Caco-2 (cell line): Measurements from ENCODE around the gene SYT6. TPM values are rescaled to one million over a fixed set of nuclear protein-coding genes. Genes with fewer than 3 reads are reported as not detected.

Source experiments
- BruUV-seq: library from RNA; stranded (reverse); fragments of 400-500 nt; replicated peaks from 2 replicates; lab custom pipeline; 2021; lab: Mats Ljungman, UMichigan
- CTCF ChIA-PET: fragments of 300-600 bp; sonication (Branson Sonifier 250); formaldehyde crosslinking; loops from one replicate; lab custom pipeline; 2022; ENCODE audit warnings: antibody characterized with exemption; lab: Charles Lee
- POLR2A ChIA-PET: fragments of 300-600 bp; sonication (Branson Sonifier 250); formaldehyde crosslinking; loops from one replicate; lab custom pipeline; 2022; ENCODE audit warnings: antibody characterized with exemption; lab: Charles Lee
- DNase-seq, 2 experiments: peaks; one replicate each; pipeline versions ENCODE4 v3.0.0 to v3.0.0-alpha.2; 2020 to 2022
- H3K27me3 ChIP-seq: replicated peaks from 2 replicates; pipeline ENCODE4 v1.6.0; 2011; ENCODE audit warnings: low read length; ENCODE audit not compliant: control insufficient read depth, insufficient read depth
- H3K36me3 ChIP-seq: 2 replicates; pipeline ENCODE4 v1.5.1; 2011; ENCODE audit warnings: low read length; ENCODE audit not compliant: control insufficient read depth, insufficient read depth
- H3K4me1 ChIP-seq: fragments of 250-450 bp; sonication (Bioruptor Pico); 2 replicates; pipeline ENCODE4 v1.5.1; 2020; ENCODE audit warnings: mild to moderate bottlenecking
- H3K4me3 ChIP-seq: 2 replicates; pipeline ENCODE4 v1.5.1; 2011; ENCODE audit warnings: low read depth, mild to moderate bottlenecking, control low read depth, low read length
- H3K9me3 ChIP-seq: fragments of 250-450 bp; sonication (Bioruptor Pico); 2 replicates; pipeline ENCODE4 v1.5.1; 2020; ENCODE audit warnings: mild to moderate bottlenecking, moderate library complexity
- H3K27ac Mint-ChIP-seq: one replicate; pipeline ENCODE4 v1.8.0; 2022; ENCODE audit warnings: mixed read lengths; ENCODE audit not compliant: unreplicated experiment
- H3K27me3 Mint-ChIP-seq: one replicate; pipeline ENCODE4 v1.8.0; 2022; ENCODE audit warnings: mixed read lengths; ENCODE audit not compliant: insufficient read depth, unreplicated experiment
- H3K36me3 Mint-ChIP-seq: one replicate; pipeline ENCODE4 v1.8.0; 2022; ENCODE audit warnings: mild to moderate bottlenecking, mixed read lengths; ENCODE audit not compliant: insufficient read depth, unreplicated experiment
- H3K4me1 Mint-ChIP-seq: one replicate; pipeline ENCODE4 v1.8.0; 2022; ENCODE audit warnings: low read depth, mixed read lengths; ENCODE audit not compliant: unreplicated experiment
- H3K4me3 Mint-ChIP-seq: one replicate; pipeline ENCODE4 v1.8.0; 2022; ENCODE audit warnings: mild to moderate bottlenecking, moderate library complexity, mixed read lengths; ENCODE audit not compliant: unreplicated experiment
- H3K9me3 Mint-ChIP-seq: one replicate; pipeline ENCODE4 v1.8.0; 2022; ENCODE audit warnings: mixed read lengths; ENCODE audit not compliant: unreplicated experiment
- intact Hi-C: fragments of 100-400 bp; cut with micrococcal nuclease; formaldehyde crosslinking; loops from one replicate; pipeline ENCODE4 v1.10.0; 2022; ENCODE audit not compliant: unreplicated experiment
- total RNA-seq: library from RNA; stranded (reverse); gene quantifications from 2 replicates; pipeline ENCODE4 v1.2.3, GENCODE V29; 2022
- TF ChIP-seq, protein P1 (sequence below), 2 experiments: fragments of 200-600 bp in 1 of 2; IDR thresholded peaks; 1 replicate in 1 of 2; 2 replicates in 1 of 2; pipeline versions ENCODE4 v1.5.1 to v1.8.0; 2011 to 2022; ENCODE audit warnings: antibody characterized with exemption in 1 of 2, control low read depth in 1 of 2, inconsistent platforms in 1 of 2, low read depth in 1 of 2, low read length in 1 of 2, mild to moderate bottlenecking in 1 of 2, moderate library complexity in 1 of 2; ENCODE audit not compliant: insufficient read depth in 1 of 2, severe bottlenecking in 1 of 2, unreplicated experiment in 1 of 2

The SYT6 gene
- total RNA-seq, 1 experiment from 2014 or later, result 0.32 TPM

DNA sequence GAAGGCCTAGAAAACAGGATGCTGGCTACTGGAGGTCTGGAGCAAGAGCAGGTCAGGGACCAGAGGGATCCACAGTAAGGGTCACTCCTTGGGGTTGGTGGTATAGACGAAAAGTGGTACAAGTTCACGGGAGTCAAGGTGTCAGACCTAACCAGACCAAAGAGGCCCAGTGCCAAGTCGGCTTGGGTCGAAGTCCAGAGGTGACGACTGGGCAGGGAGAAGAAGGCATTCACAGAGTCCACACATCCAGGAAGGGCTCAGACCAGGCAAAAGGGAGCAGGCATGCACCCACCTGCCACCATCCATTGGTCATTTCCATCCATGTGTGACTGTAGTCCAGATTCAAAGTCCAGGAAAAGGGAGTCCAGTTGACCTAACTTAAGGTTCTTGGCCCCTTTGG lies 27.1 kb upstream of the SYT6 start:
- no peaks in the 10 kb centered on the region for H3K9me3 Mint-ChIP-seq
- Histone ChIP-seq H3K4me1 (no peaks in the 10 kb centered on the region), H3K4me3 (no peak overlapping the region), H3K9me3 (no peaks in the 10 kb centered on the region), H3K27me3 (no peaks in the 10 kb centered on the region), H3K36me3 (no peaks in the 10 kb centered on the region)
- no peak overlapping the region for H3K27ac Mint-ChIP-seq
- no peaks in the 10 kb centered on the region for H3K36me3 Mint-ChIP-seq
- no peak for DNase-seq
- no TSS peak for BruUV-seq
- ChIA-PET CTCF (no interaction called here), POLR2A (no interaction called here)
- no peaks in the 10 kb centered on the region for H3K4me1 Mint-ChIP-seq
- intact Hi-C loops, result no loop called here
- no peak overlapping the region for H3K4me3 Mint-ChIP-seq
- TF ChIP-seq, protein P1, sequence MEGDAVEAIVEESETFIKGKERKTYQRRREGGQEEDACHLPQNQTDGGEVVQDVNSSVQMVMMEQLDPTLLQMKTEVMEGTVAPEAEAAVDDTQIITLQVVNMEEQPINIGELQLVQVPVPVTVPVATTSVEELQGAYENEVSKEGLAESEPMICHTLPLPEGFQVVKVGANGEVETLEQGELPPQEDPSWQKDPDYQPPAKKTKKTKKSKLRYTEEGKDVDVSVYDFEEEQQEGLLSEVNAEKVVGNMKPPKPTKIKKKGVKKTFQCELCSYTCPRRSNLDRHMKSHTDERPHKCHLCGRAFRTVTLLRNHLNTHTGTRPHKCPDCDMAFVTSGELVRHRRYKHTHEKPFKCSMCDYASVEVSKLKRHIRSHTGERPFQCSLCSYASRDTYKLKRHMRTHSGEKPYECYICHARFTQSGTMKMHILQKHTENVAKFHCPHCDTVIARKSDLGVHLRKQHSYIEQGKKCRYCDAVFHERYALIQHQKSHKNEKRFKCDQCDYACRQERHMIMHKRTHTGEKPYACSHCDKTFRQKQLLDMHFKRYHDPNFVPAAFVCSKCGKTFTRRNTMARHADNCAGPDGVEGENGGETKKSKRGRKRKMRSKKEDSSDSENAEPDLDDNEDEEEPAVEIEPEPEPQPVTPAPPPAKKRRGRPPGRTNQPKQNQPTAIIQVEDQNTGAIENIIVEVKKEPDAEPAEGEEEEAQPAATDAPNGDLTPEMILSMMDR (IDR thresholded peaks at IDR 0.05; ENCODE audit: insufficient read depth in 1 of 2, low read depth in 1 of 2, low read length in 1 of 2, severe bottlenecking in 1 of 2, unreplicated experiment in 1 of 2), result no peak
- H3K27me3 Mint-ChIP-seq, result peaks cover 7% of the 10 kb centered on the region

DNA sequence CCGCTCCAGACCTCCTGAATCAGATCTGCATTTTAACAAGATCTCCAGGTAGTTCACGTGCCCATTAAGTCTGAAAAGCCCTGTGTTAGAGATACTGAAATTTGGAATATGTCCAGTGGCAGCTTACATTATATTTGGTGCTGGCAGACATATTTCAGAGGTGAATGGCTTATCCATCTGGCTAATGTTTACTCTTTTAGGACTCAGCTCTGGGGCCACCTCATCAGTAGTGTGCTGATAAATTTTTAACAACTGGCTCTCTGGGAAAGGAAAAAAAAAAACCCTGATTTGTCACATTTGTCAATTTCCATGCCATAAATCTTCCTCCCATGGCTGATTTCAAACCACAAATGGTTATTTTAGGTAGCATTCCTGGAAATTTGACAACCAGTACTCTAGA lies 25.3 kb upstream of the SYT6 start:
- POLR2A ChIA-PET, result no interaction called here
- Mint-ChIP-seq H3K27ac (no peak overlapping the region), H3K27me3 (peaks cover 3% of the 10 kb centered on the region), H3K36me3 (no peaks in the 10 kb centered on the region), H3K9me3 (no peaks in the 10 kb centered on the region), H3K4me3 (no peak overlapping the region), H3K4me1 (no peaks in the 10 kb centered on the region)
- TF ChIP-seq, protein P1 (IDR thresholded peaks at IDR 0.05; ENCODE audit: insufficient read depth in 1 of 2, low read depth in 1 of 2, low read length in 1 of 2, severe bottlenecking in 1 of 2, unreplicated experiment in 1 of 2), result no peak
- Histone ChIP-seq H3K4me1 (no peaks in the 10 kb centered on the region), H3K9me3 (no peaks in the 10 kb centered on the region), H3K36me3 (no peaks in the 10 kb centered on the region), H3K27me3 (no peaks in the 10 kb centered on the region), H3K4me3 (no peak overlapping the region)
- CTCF ChIA-PET, result no interaction called here
- DNase-seq, result no peak
- no TSS peak for BruUV-seq
- intact Hi-C loops, result no loop called here

DNA sequence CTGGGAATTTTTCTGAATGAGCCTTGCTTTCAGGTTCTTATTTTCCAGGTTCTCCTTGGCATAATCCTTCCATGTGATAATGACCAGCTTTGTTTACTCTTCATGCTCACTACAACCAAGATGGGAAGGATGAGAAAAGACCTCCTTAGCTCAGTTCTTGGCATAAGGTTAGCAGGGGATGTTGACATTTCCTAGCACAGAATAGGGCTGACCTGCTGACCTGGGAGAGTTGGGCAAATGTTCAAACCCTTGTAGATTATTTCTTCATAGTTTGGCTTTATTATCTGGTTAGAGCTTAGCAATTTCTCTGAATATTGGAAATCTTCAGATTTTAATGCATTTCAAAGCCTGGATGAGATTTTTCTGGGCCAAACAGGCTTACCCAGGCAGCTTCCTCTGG lies 23.6 kb upstream of the SYT6 start:
- ChIA-PET CTCF (no interaction called here), POLR2A (no interaction called here)
- Histone ChIP-seq H3K27me3 (no peaks in the 10 kb centered on the region), H3K4me3 (no peak overlapping the region), H3K9me3 (no peaks in the 10 kb centered on the region), H3K4me1 (no peaks in the 10 kb centered on the region), H3K36me3 (no peaks in the 10 kb centered on the region)
- Mint-ChIP-seq H3K27me3 (peaks cover 3% of the 10 kb centered on the region), H3K36me3 (no peaks in the 10 kb centered on the region), H3K27ac (no peak overlapping the region), H3K4me3 (no peak overlapping the region), H3K9me3 (no peaks in the 10 kb centered on the region), H3K4me1 (no peaks in the 10 kb centered on the region)
- TF ChIP-seq, protein P1 (IDR thresholded peaks at IDR 0.05; ENCODE audit: insufficient read depth in 1 of 2, low read depth in 1 of 2, low read length in 1 of 2, severe bottlenecking in 1 of 2, unreplicated experiment in 1 of 2), result no peak
- DNase-seq, result no peak
- BruUV-seq, result no TSS peak
- intact Hi-C loops, result no loop called here
